T-helper 9 cell (primary cell): Measurements from ENCODE around the gene CDK18.

ENCODE experiments used
- DNase-seq: peaks from one replicate; pipeline ENCODE4 v3.0.0-alpha.2; 2020

The CDK18 gene

GRCh38 chr1:205572421-205572820 is 68.0 kb downstream of the CDK18 start:
- no peak for DNase-seq

GRCh38 chr1:205575294-205575885 is 70.9 kb downstream of the CDK18 start:
- no peak for DNase-seq

- no peak for DNase-seq
Observed at GRCh38 chr1:205576011-205576410, 71.5 kb downstream of the CDK18 start.

GRCh38 chr1:205576805-205577761 is 72.6 kb downstream of the CDK18 start:
- DNase-seq, result no peak

- DNase-seq, result no peak
Observed at GRCh38 chr1:205577874-205578658, 73.6 kb downstream of the CDK18 start.

GRCh38 chr1:205578780-205579571 is 74.5 kb downstream of the CDK18 start:
- DNase-seq, result no peak

- DNase-seq, result no peak
Observed at GRCh38 chr1:205579711-205580110, 75.2 kb downstream of the CDK18 start.

- DNase-seq, result no peak
Observed at GRCh38 chr1:205580140-205580922, 75.9 kb downstream of the CDK18 start.

GRCh38 chr1:205580923-205581180 is 76.4 kb downstream of the CDK18 start:
- no peak for DNase-seq

GRCh38 chr1:205581321-205581980 is 77.0 kb downstream of the CDK18 start:
- DNase-seq, result no peak

- DNase-seq, result no peak
Observed at GRCh38 chr1:205582046-205582445, 77.6 kb downstream of the CDK18 start.
